ENCODE results near the gene TTC1.

TTC1 gene

GRCh38 chr5:159971038-159971437 is 37.9 kb upstream of the TTC1 start:
- no peak for TF ChIP-seq CTCF (IDR thresholded peaks at IDR 0.05; ENCODE audit: extremely low read depth, missing control alignments)
- DNase-seq (ENCODE audit: low spot score), result no peak

GRCh38 chr5:159971514-159971913 is 37.4 kb upstream of the TTC1 start:
- no peak for DNase-seq (ENCODE audit: low spot score)
- TF ChIP-seq CTCF (IDR thresholded peaks at IDR 0.05; ENCODE audit: extremely low read depth, missing control alignments), result no peak

- DNase-seq (ENCODE audit: low spot score), result no peak
- TF ChIP-seq CTCF (IDR thresholded peaks at IDR 0.05; ENCODE audit: extremely low read depth, missing control alignments), result no peak
Measured at GRCh38 chr5:159971931-159972461, 36.9 kb upstream of the TTC1 start.

- no peak for TF ChIP-seq CTCF (IDR thresholded peaks at IDR 0.05; ENCODE audit: extremely low read depth, missing control alignments)
- no peak for DNase-seq (ENCODE audit: low spot score)
Measured at GRCh38 chr5:159972538-159973362, 36.2 kb upstream of the TTC1 start.

- no peak for DNase-seq (ENCODE audit: low spot score)
- TF ChIP-seq CTCF (IDR thresholded peaks at IDR 0.05; ENCODE audit: extremely low read depth, missing control alignments), result no peak
Measured at GRCh38 chr5:159975462-159976019, 33.4 kb upstream of the TTC1 start.

- no peak for TF ChIP-seq CTCF (IDR thresholded peaks at IDR 0.05; ENCODE audit: extremely low read depth, missing control alignments)
- DNase-seq (ENCODE audit: low spot score), result no peak
Measured at GRCh38 chr5:159976921-159977320, 32.0 kb upstream of the TTC1 start.

GRCh38 chr5:159978358-159978757 is 30.6 kb upstream of the TTC1 start:
- TF ChIP-seq CTCF (IDR thresholded peaks at IDR 0.05; ENCODE audit: extremely low read depth, missing control alignments), result no peak
- DNase-seq (ENCODE audit: low spot score), result no peak
